Activated B cell treated with CpG ODN at 0.5 μM for 24 hours (primary cell): ENCODE measurements around the gene HDAC9. TPM values are rescaled to one million over a fixed set of nuclear protein-coding genes. Genes with fewer than 3 reads are reported as not detected.

Experiments used
- ATAC-seq: fragments of 200-7000 bp; cut with Tn5 transposase; one replicate; pipeline ENCODE4 v1.10.0; 2021; ENCODE audit warnings: low read depth, mild to moderate bottlenecking, moderate library complexity
- CTCF ChIA-PET: fragments of 350-600 bp; sonication (Branson Sonifier 250); formaldehyde crosslinking; loops from one replicate; lab custom pipeline; 2021; ENCODE audit warnings: antibody characterized with exemption; lab: Charles Lee
- POLR2A ChIA-PET: fragments of 350-600 bp; sonication (Branson Sonifier 250); formaldehyde crosslinking; loops from one replicate; lab custom pipeline; 2021; ENCODE audit warnings: antibody characterized with exemption; lab: Charles Lee
- DNase-seq: peaks from one replicate; pipeline ENCODE4 v3.0.0; 2022
- H3K27ac Mint-ChIP-seq: one replicate; pipeline ENCODE4 v1.8.0; 2020; ENCODE audit warnings: mixed read lengths
- H3K27me3 Mint-ChIP-seq: one replicate; pipeline ENCODE4 v1.8.0; 2021; ENCODE audit warnings: mixed read lengths
- H3K36me3 Mint-ChIP-seq: one replicate; pipeline ENCODE4 v1.8.0; 2021; ENCODE audit warnings: low read depth, mixed read lengths
- H3K4me1 Mint-ChIP-seq: one replicate; pipeline ENCODE4 v1.8.0; 2021; ENCODE audit warnings: mixed read lengths
- H3K4me3 Mint-ChIP-seq: one replicate; pipeline ENCODE4 v1.8.0; 2020; ENCODE audit warnings: mild to moderate bottlenecking, mixed read lengths
- H3K9me3 Mint-ChIP-seq: one replicate; pipeline ENCODE4 v1.8.0; 2020; ENCODE audit warnings: mixed read lengths
- CTCF ChIP-seq: fragments of 200-600 bp; IDR thresholded peaks from one replicate; pipeline ENCODE4 v1.8.0; 2022; ENCODE audit warnings: antibody characterized with exemption, mild to moderate bottlenecking
- intact Hi-C: fragments of 100-400 bp; cut with micrococcal nuclease; formaldehyde crosslinking; loops from one replicate; pipeline ENCODE4 v1.15.1; 2024
- total RNA-seq: library from RNA; stranded (reverse); gene quantifications from 2 replicates; pipeline ENCODE4 v1.2.3, GENCODE V29; 2022

HDAC9 gene
- total RNA-seq, 1 donor from 2014 or later, result 149 TPM

- TF ChIP-seq CTCF, result no peak
- H3K27ac Mint-ChIP-seq, result no peak overlapping the region
- no peaks in the 10 kb centered on the region for H3K4me1 Mint-ChIP-seq
- no peaks in the 10 kb centered on the region for H3K27me3 Mint-ChIP-seq
- DNase-seq, result no peak
- ATAC-seq, result no peak
- intact Hi-C loops, result no loop called here
- H3K4me3 Mint-ChIP-seq, result no peak overlapping the region
- no peaks in the 10 kb centered on the region for H3K9me3 Mint-ChIP-seq
- POLR2A ChIA-PET, result no interaction called here
- CTCF ChIA-PET, result interaction anchor here (0.8 kb wide), 1 partner anchor 420 kb away, joined by 3 read pairs; no protein-coding TSS in a partner anchor
- peaks cover 8% of the 10 kb centered on the region for H3K36me3 Mint-ChIP-seq
Measured at GRCh38 chr7:18772567-18772965, 277.0 kb downstream of the HDAC9 start.

- no peak overlapping the region for H3K27ac Mint-ChIP-seq
- H3K27me3 Mint-ChIP-seq, result no peaks in the 10 kb centered on the region
- H3K9me3 Mint-ChIP-seq, result no peaks in the 10 kb centered on the region
- ATAC-seq (no peak), DNase-seq (no peak)
- no peak overlapping the region for H3K4me3 Mint-ChIP-seq
- no peaks in the 10 kb centered on the region for H3K4me1 Mint-ChIP-seq
- POLR2A ChIA-PET, result no interaction called here
- H3K36me3 Mint-ChIP-seq, result no peaks in the 10 kb centered on the region
- intact Hi-C loops, result no loop called here
- CTCF ChIA-PET, result no interaction called here
- no peak for TF ChIP-seq CTCF
Measured at GRCh38 chr7:18777314-18777713, 281.8 kb downstream of the HDAC9 start.

GRCh38 chr7:18778594-18778993 is 283.0 kb downstream of the HDAC9 start:
- intact Hi-C loops, result no loop called here
- DNase-seq, result no peak
- no peaks in the 10 kb centered on the region for H3K27me3 Mint-ChIP-seq
- no peaks in the 10 kb centered on the region for H3K4me1 Mint-ChIP-seq
- no peak for TF ChIP-seq CTCF
- H3K4me3 Mint-ChIP-seq, result no peak overlapping the region
- CTCF ChIA-PET, result no interaction called here
- no peaks in the 10 kb centered on the region for H3K9me3 Mint-ChIP-seq
- H3K27ac Mint-ChIP-seq, result no peak overlapping the region
- no peak for ATAC-seq
- POLR2A ChIA-PET, result no interaction called here
- H3K36me3 Mint-ChIP-seq, result no peaks in the 10 kb centered on the region

GRCh38 chr7:18780266-18780665 is 284.7 kb downstream of the HDAC9 start:
- Mint-ChIP-seq H3K27me3 (no peaks in the 10 kb centered on the region), H3K4me1 (no peaks in the 10 kb centered on the region), H3K36me3 (no peaks in the 10 kb centered on the region), H3K4me3 (no peak overlapping the region), H3K9me3 (no peaks in the 10 kb centered on the region), H3K27ac (no peak overlapping the region)
- no peak for TF ChIP-seq CTCF
- intact Hi-C loops, result no loop called here
- DNase-seq (no peak), ATAC-seq (no peak)
- ChIA-PET POLR2A (no interaction called here), CTCF (no interaction called here)

- Mint-ChIP-seq H3K36me3 (no peaks in the 10 kb centered on the region), H3K4me1 (no peaks in the 10 kb centered on the region), H3K9me3 (peaks cover under 1% of the 10 kb centered on the region), H3K27me3 (no peaks in the 10 kb centered on the region), H3K27ac (no peak overlapping the region), H3K4me3 (no peak overlapping the region)
- ATAC-seq (no peak), DNase-seq (no peak)
- TF ChIP-seq CTCF, result no peak
- ChIA-PET POLR2A (no interaction called here), CTCF (no interaction called here)
- intact Hi-C loops, result no loop called here
Measured at GRCh38 chr7:18780938-18781337, 285.4 kb downstream of the HDAC9 start.
